Measurements from ENCODE around the gene SFI1. TPM values are rescaled to one million over a fixed set of nuclear protein-coding genes. Genes with fewer than 3 reads are reported as not detected.
"Not testable (repeated sequence)": the region's sequence is repeated elsewhere in the genome, so short reads cannot be mapped to it uniquely, and the experiment has no call there.

SFI1 gene
- total RNA-seq, 1 experiment from 2014 or later: 55.2 TPM

GRCh38 chr22:31509061-31509762 lies 12.9 kb downstream of the SFI1 start:
- H3K4me1 ChIP-seq: no peaks in the 10 kb centered on the region
- TF ChIP-seq CTCF (IDR thresholded peaks at IDR 0.05; ENCODE audit: insufficient read depth in 1 of 2, low read depth in 1 of 2, low read length in 1 of 2, severe bottlenecking in 1 of 2, unreplicated experiment in 1 of 2): no peak
- Mint-ChIP-seq H3K36me3 (ENCODE audit: insufficient read depth, unreplicated experiment) (peaks cover under 1% of the 10 kb centered on the region), H3K4me3 (ENCODE audit: unreplicated experiment) (no peak overlapping the region), H3K27me3 (ENCODE audit: insufficient read depth, unreplicated experiment) (no peaks in the 10 kb centered on the region), H3K9me3 (ENCODE audit: unreplicated experiment) (no peaks in the 10 kb centered on the region), H3K27ac (ENCODE audit: unreplicated experiment) (no peak overlapping the region), H3K4me1 (ENCODE audit: low read depth, unreplicated experiment) (no peaks in the 10 kb centered on the region)
- no peaks in the 10 kb centered on the region; the same call in 1 of the 2 replicates for H3K36me3 ChIP-seq (ENCODE audit: control insufficient read depth, insufficient read depth, low read length)
- DNase-seq: no peak
- intact Hi-C loops (cut with micrococcal nuclease; ENCODE audit: unreplicated experiment): no loop called here
- no peaks in the 10 kb centered on the region for H3K27me3 ChIP-seq (replicated peaks; ENCODE audit: control insufficient read depth, insufficient read depth, low read length)
- no peak overlapping the region for H3K4me3 ChIP-seq (ENCODE audit: low read depth, low read length)
- CTCF ChIA-PET: no interaction called here
- H3K9me3 ChIP-seq: no peaks in the 10 kb centered on the region
- BruUV-seq (replicated peaks): no TSS peak
- POLR2A ChIA-PET: no interaction called here

- H3K27me3 Mint-ChIP-seq (ENCODE audit: insufficient read depth, unreplicated experiment): no peaks in the 10 kb centered on the region
- no TSS peak for BruUV-seq (replicated peaks)
- no peak for DNase-seq
- CTCF ChIA-PET: no interaction called here
- POLR2A ChIA-PET: interaction anchor here (0.6 kb wide), 1 partner anchor 285 kb away, joined by 7 read pairs; no protein-coding TSS in a partner anchor
- Histone ChIP-seq H3K4me3 (ENCODE audit: low read depth, low read length) (no peak overlapping the region), H3K9me3 (no peaks in the 10 kb centered on the region), H3K36me3 (ENCODE audit: control insufficient read depth, insufficient read depth, low read length) (no peaks in the 10 kb centered on the region), H3K4me1 (no peaks in the 10 kb centered on the region), H3K27me3 (replicated peaks; ENCODE audit: control insufficient read depth, insufficient read depth, low read length) (no peaks in the 10 kb centered on the region)
- no peak overlapping the region for H3K4me3 Mint-ChIP-seq (ENCODE audit: unreplicated experiment)
- no peak for TF ChIP-seq CTCF (IDR thresholded peaks at IDR 0.05; ENCODE audit: insufficient read depth in 1 of 2, low read depth in 1 of 2, low read length in 1 of 2, severe bottlenecking in 1 of 2, unreplicated experiment in 1 of 2)
- intact Hi-C loops (cut with micrococcal nuclease; ENCODE audit: unreplicated experiment): no loop called here
- no peaks in the 10 kb centered on the region for H3K9me3 Mint-ChIP-seq (ENCODE audit: unreplicated experiment)
- H3K27ac Mint-ChIP-seq (ENCODE audit: unreplicated experiment): no peak overlapping the region
- no peaks in the 10 kb centered on the region for H3K36me3 Mint-ChIP-seq (ENCODE audit: insufficient read depth, unreplicated experiment)
- peaks cover 6% of the 10 kb centered on the region for H3K4me1 Mint-ChIP-seq (ENCODE audit: low read depth, unreplicated experiment)
Observed at GRCh38 chr22:31520051-31520450, 23.7 kb downstream of the SFI1 start.

- H3K9me3 ChIP-seq; H3K36me3 Mint-ChIP-seq (ENCODE audit: insufficient read depth, unreplicated experiment); DNase-seq; H3K36me3 ChIP-seq (ENCODE audit: control insufficient read depth, insufficient read depth, low read length); H3K27me3 Mint-ChIP-seq (ENCODE audit: insufficient read depth, unreplicated experiment); H3K4me3 ChIP-seq (ENCODE audit: low read depth, low read length); H3K27me3 ChIP-seq (replicated peaks; ENCODE audit: control insufficient read depth, insufficient read depth, low read length); H3K4me3 Mint-ChIP-seq (ENCODE audit: unreplicated experiment); POLR2A ChIA-PET; CTCF ChIA-PET; intact Hi-C loops (cut with micrococcal nuclease; ENCODE audit: unreplicated experiment); BruUV-seq (replicated peaks); H3K27ac Mint-ChIP-seq (ENCODE audit: unreplicated experiment); H3K9me3 Mint-ChIP-seq (ENCODE audit: unreplicated experiment); H3K4me1 ChIP-seq; H3K4me1 Mint-ChIP-seq (ENCODE audit: low read depth, unreplicated experiment): not testable (repeated sequence)
Observed at GRCh38 chr22:31524132-31524531, 27.8 kb downstream of the SFI1 start.
